K562 (cell line): ENCODE data around the gene PRRC2B. TPM values are rescaled to one million over a fixed set of nuclear protein-coding genes. Genes with fewer than 3 reads are reported as not detected.

Experiments
- ATAC-seq: fragments of 200-7000 bp; cut with Tn5 transposase; 3 replicates; pipeline ENCODE4 v1.9.1; 2020; ENCODE audit warnings: moderate library complexity
- BruUV-seq: library from RNA; stranded (reverse); fragments of 400-500 nt; replicated peaks from 2 replicates; lab custom pipeline; 2021; lab: Mats Ljungman, UMichigan
- CTCF ChIA-PET: fragments of 300-600 bp; formaldehyde crosslinking; extraction: SDS; loops from one replicate; lab custom pipeline; 2021; ENCODE audit warnings: low intra/inter-chr PET ratio; lab: Yijun Ruan, JAX
- POLR2A ChIA-PET: fragments of 300-600, 350-650 bp; sonication (Branson Sonifier 250); formaldehyde crosslinking; extraction: SDS; loops from one replicate; lab custom pipeline; 2021; ENCODE audit warnings: antibody characterized with exemption, inconsistent platforms; lab: Yijun Ruan, JAX
- DNase-seq, 4 experiments: peaks; one replicate each; pipeline versions ENCODE4 v3.0.0 to v3.0.0-alpha.2; 2011 to 2018; ENCODE audit warnings: low spot score in 3 of 4, mixed read lengths in 3 of 4; ENCODE audit errors: extremely low read depth in 1 of 4
- FAIRE-seq: peaks from 2 replicates; lab custom pipeline; 2011; peaks lifted over from hg19 to GRCh38; lab: Jason Lieb, UNC
- H2AFZ ChIP-seq: 2 replicates; pipeline ENCODE4 v1.6.0; 2011; ENCODE audit warnings: low read depth, low read length, control low read depth, inconsistent platforms
- H3K27ac ChIP-seq: fragments of 200-600 bp; 3 replicates; pipeline ENCODE4 v1.8.0; 2011; ENCODE audit warnings: low read depth, mild to moderate bottlenecking, control low read depth, inconsistent platforms, low read length, moderate library complexity, mixed read lengths; ENCODE audit errors: extremely low read depth
- H3K27me3 ChIP-seq, 2 experiments: fragments of 300-600 bp in 1 of 2; 2 replicates in 1 of 2; 3 replicates in 1 of 2; pipeline versions ENCODE4 v1.6.0 to v1.8.0; 2011; ENCODE audit warnings: inconsistent platforms in 2 of 2, low read length in 2 of 2, mild to moderate bottlenecking in 1 of 2, mixed read lengths in 1 of 2, moderate library complexity in 1 of 2; ENCODE audit not compliant: control insufficient read depth in 2 of 2, insufficient read depth in 2 of 2
- H3K36me3 ChIP-seq: fragments of 300-600 bp; 3 replicates; pipeline ENCODE4 v1.8.0; 2011; ENCODE audit warnings: mild to moderate bottlenecking, low read length, inconsistent platforms; ENCODE audit not compliant: control insufficient read depth, insufficient read depth
- H3K4me1 ChIP-seq, 2 experiments: fragments of 200-600 bp in 1 of 2; replicated peaks in 1 of 2; 2 replicates in 1 of 2; 3 replicates in 1 of 2; pipeline versions ENCODE4 v1.5.1 to v1.8.0; 2011; ENCODE audit warnings: inconsistent platforms in 2 of 2, low read length in 2 of 2, mild to moderate bottlenecking in 1 of 2, mixed read lengths in 1 of 2, moderate library complexity in 1 of 2; ENCODE audit not compliant: control insufficient read depth in 2 of 2, insufficient read depth in 2 of 2
- H3K4me2 ChIP-seq: 2 replicates; pipeline ENCODE4 v1.6.1; 2011; ENCODE audit warnings: low read length, control low read depth, inconsistent platforms, mixed read lengths; ENCODE audit not compliant: insufficient read depth
- H3K4me3 ChIP-seq: fragments of 200-600 bp; sonication (generic), shearing (Covaris generic); 2 replicates; pipeline ENCODE4 v1.5.1; 2016; ENCODE audit warnings: control low read depth, inconsistent platforms
- H3K79me2 ChIP-seq: fragments of 200-600 bp; 3 replicates; pipeline ENCODE4 v1.8.0; 2011; ENCODE audit warnings: low read length, inconsistent platforms; ENCODE audit not compliant: control insufficient read depth, insufficient read depth
- H3K9ac ChIP-seq, 2 experiments: 2 replicates each; pipeline versions ENCODE4 v1.6.0 to v1.6.1; 2011; ENCODE audit warnings: low read depth in 2 of 2, low read length in 2 of 2, control low read depth in 1 of 2, inconsistent platforms in 1 of 2, mild to moderate bottlenecking in 1 of 2, mixed read lengths in 1 of 2; ENCODE audit not compliant: insufficient read depth in 1 of 2
- H3K9me1 ChIP-seq: one replicate; pipeline ENCODE4 v1.6.0; 2011; ENCODE audit warnings: inconsistent platforms, mild to moderate bottlenecking, low read length, moderate library complexity; ENCODE audit not compliant: control insufficient read depth, insufficient read depth
- H3K9me3 ChIP-seq: replicated peaks from 2 replicates; pipeline ENCODE4 v1.5.1; 2011; ENCODE audit warnings: low read depth, low read length, inconsistent platforms; ENCODE audit not compliant: control insufficient read depth, insufficient read depth
- H4K20me1 ChIP-seq: replicated peaks from 2 replicates; pipeline ENCODE4 v1.6.1; 2011; ENCODE audit warnings: low read length, inconsistent platforms, mixed read lengths; ENCODE audit not compliant: control insufficient read depth, insufficient read depth
- ETV1 ChIP-seq: fragments of 450-650 bp; conservative IDR thresholded peaks from 2 replicates; pipeline ENCODE4 v1.6.1; 2016; ENCODE audit warnings: missing genetic modification characterization, control low read depth, low read depth, missing compliant biosample characterization
- ID3 ChIP-seq, 2 experiments: fragments of 250-450 bp in 1 of 2; fragments of 450-650 bp in 1 of 2; sonication (Bioruptor Pico) in 1 of 2; IDR thresholded peaks; 2 replicates each; pipeline versions ENCODE4 v1.6.1 to v1.8.0; 2016 to 2021; ENCODE audit warnings: mild to moderate bottlenecking in 2 of 2, moderate library complexity in 2 of 2, missing compliant biosample characterization in 1 of 2, missing genetic modification characterization in 1 of 2
- NEUROD1 ChIP-seq: fragments of 150-350 bp; IDR thresholded peaks from 2 replicates; pipeline ENCODE4 v1.6.1; 2014; ENCODE audit warnings: borderline replicate concordance, low read length, low read depth; ENCODE audit not compliant: partially characterized antibody
- SMAD1 ChIP-seq: fragments of 150-350 bp; IDR thresholded peaks from 2 replicates; pipeline ENCODE4 v1.6.1; 2014; ENCODE audit warnings: low read length, low read depth; ENCODE audit not compliant: partially characterized antibody
- SREBF1 ChIP-seq: fragments of 150-350 bp; IDR thresholded peaks from 2 replicates; pipeline ENCODE4 v1.6.1; 2014; ENCODE audit warnings: antibody characterized with exemption, low read depth, low read length, borderline replicate concordance
- TCF7L2 ChIP-seq: fragments of 150-350 bp; IDR thresholded peaks from 2 replicates; pipeline ENCODE4 v1.6.1; 2016; ENCODE audit warnings: low read depth, mild to moderate bottlenecking, low read length, moderate library complexity
- ZNF316 ChIP-seq: fragments of 450-650 bp; IDR thresholded peaks from 2 replicates; pipeline ENCODE4 v1.6.1; 2016
- WGBS: fragments of 100-300 bp; shearing (Covaris generic); methylation state at CpG from one replicate; pipeline ENCODE4 v1.1.6; 2016; ENCODE audit warnings: low coverage, mixed read lengths; ENCODE audit not compliant: insufficient coverage; ENCODE audit errors: missing lambda C conversion rate; 5-methylcytosine and 5-hydroxymethylcytosine counted together
- in situ Hi-C: fragments of 300-500 bp; cut with MboI; formaldehyde crosslinking; loops from 4 replicates; pipeline ENCODE4 v1.15.0; 2018; ENCODE audit warnings: inconsistent platforms, mixed read lengths
- intact Hi-C: fragments of 100-400 bp; cut with micrococcal nuclease; formaldehyde crosslinking; loops from 2 replicates; pipeline ENCODE4 v1.14.2; 2022
- polyA plus RNA-seq, 8 experiments: library from polyadenylated mRNA; depleted of rRNA in 4 of 8; stranded (reverse) in 5 of 8; unstranded in 3 of 8; fragments of >200 nt; fragmentation: Nextera tagmentation in 2 of 8; fragmentation: Illumina TruSeq in 1 of 8; extraction: Ambion mirVana in 2 of 8; extraction: Trizol in 1 of 8; gene quantifications; 2 replicates each; pipeline versions ENCODE4 v1.2.1 to v1.2.3, GENCODE V29; 2011 to 2014; ENCODE audit warnings: inconsistent platforms in 1 of 8, missing spikeins in 1 of 8
- total RNA-seq, 7 experiments: library from RNA; depleted of rRNA in 6 of 7; stranded (reverse); fragments of >200 nt in 6 of 7; fragmentation: Illumina TruSeq in 2 of 7; extraction: Trizol in 2 of 7; gene quantifications; 2 replicates each; pipeline versions ENCODE4 v1.2.1 to v1.2.3, GENCODE V29; 2011 to 2021; ENCODE audit warnings: low replicate concordance in 1 of 7

PRRC2B gene
- total and polyA plus RNA-seq, 9 of the 15 experiments (the other 6 are each of a cell fraction or from before 2014, with no cell fraction given), result 0.34 to 125 (median 30.9) TPM

- 35% methylated on average over 2 of the region's 2 CpGs for WGBS
- FAIRE-seq, result peak; percentile 26
- Histone ChIP-seq H3K36me3 (no peaks in the 10 kb centered on the region), H3K4me1 (peaks cover 2 to 3% of the 10 kb centered on the region in 2 experiments; a peak in 3 of 5 replicates), H3K9me1 (no peaks in the 10 kb centered on the region), H3K9ac (no peak overlapping the region), H3K27ac (no peak overlapping the region), H3K4me3 (no peak overlapping the region), H3K9me3 (no peaks in the 10 kb centered on the region), H3K79me2 (no peaks in the 10 kb centered on the region), H3K4me2 (no peak overlapping the region), H3K27me3 (no peaks in the 10 kb centered on the region), H4K20me1 (no peaks in the 10 kb centered on the region), H2AFZ (no peak overlapping the region)
- CTCF ChIA-PET, result no interaction called here
- POLR2A ChIA-PET, result interaction anchor here (1.6 kb wide), 1 partner anchor 17 kb away, joined by 4 read pairs; no protein-coding TSS in a partner anchor
- in situ Hi-C loops (no loop called here), intact Hi-C loops (no loop called here)
- TF ChIP-seq SMAD1, result no peak
- TF ChIP-seq NEUROD1, result no peak
- TF ChIP-seq ZNF316, result peak; percentile 22; the same call in 1 of the 2 replicates
- DNase-seq, result peak in 2 of 4 experiments; percentile 0 to 1
- no peak for ATAC-seq
- no TSS peak for BruUV-seq
These were observed 14.8 kb upstream of the PRRC2B start for GRCh38 chr9:131379056-131379455.

GRCh38 chr9:131382850-131383729 lies 10.8 kb upstream of the PRRC2B start:
- H3K4me3 ChIP-seq, result no peak overlapping the region
- no peak overlapping the region for H3K4me2 ChIP-seq
- H3K27me3 ChIP-seq, result no peaks in the 10 kb centered on the region
- no TSS peak for BruUV-seq
- 0 out of 3 replicates have a peak, but pooled peaks have one; percentile 40 for ATAC-seq
- no peaks in the 10 kb centered on the region for H3K9me1 ChIP-seq
- intact Hi-C loops, result no loop called here
- WGBS, result 61% methylated on average over 14 of the region's 19 CpGs
- in situ Hi-C loops, result no loop called here
- H2AFZ ChIP-seq, result peak overlapping the region; percentile 15
- no peaks in the 10 kb centered on the region for H4K20me1 ChIP-seq
- CTCF ChIA-PET, result no interaction called here
- DNase-seq, result peak in 3 of 4 experiments; percentile 4 to 7 (median 4)
- peak; percentile 35 for FAIRE-seq
- peaks cover 2 to 3% of the 10 kb centered on the region in 2 experiments; a peak in 1 of 5 replicates for H3K4me1 ChIP-seq
- TF ChIP-seq ID3 (CRISPR knock-in tag; IDR thresholded peaks at IDR 0.05) (no peak), ID3 (tag; IDR thresholded peaks at IDR 0.05) (no peak), SREBF1 (no peak), TCF7L2 (no peak), ETV1 (tag) (no peak)
- no peaks in the 10 kb centered on the region for H3K79me2 ChIP-seq
- no peak overlapping the region for H3K27ac ChIP-seq
- POLR2A ChIA-PET, result interaction anchor here (0.6 to 1.6 kb wide), 6 partner anchors 9 to 568 kb away, joined by 4 to 8 read pairs (median 6); no protein-coding TSS in a partner anchor
- no peaks in the 10 kb centered on the region for H3K36me3 ChIP-seq
- peak overlapping the region in 1 of 2 experiments; percentile 55; a peak in 1 of 4 replicates for H3K9ac ChIP-seq
- no peaks in the 10 kb centered on the region for H3K9me3 ChIP-seq
